ENCODE measurements around the gene EPG5.

DNA sequence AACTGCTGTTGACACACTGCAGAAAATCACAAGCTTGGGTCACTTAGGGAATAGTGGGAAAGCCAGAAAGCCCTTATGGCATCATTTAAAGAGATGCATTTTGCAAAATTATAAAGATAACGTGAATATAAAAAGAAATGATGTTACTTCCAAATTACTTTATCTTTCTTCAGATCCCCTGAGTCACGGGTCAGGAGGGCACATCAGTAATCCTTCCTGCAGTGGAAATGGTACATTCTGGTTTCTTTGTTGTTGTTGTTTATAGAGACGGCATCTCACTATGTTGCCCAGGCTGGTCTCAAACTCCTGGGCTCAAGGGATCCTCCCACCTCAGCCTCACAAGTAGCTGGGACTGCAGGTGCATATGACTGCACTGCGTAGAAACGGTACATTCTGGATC, 9.8 kb upstream of the EPG5 start:
- TF ChIP-seq, protein P1, sequence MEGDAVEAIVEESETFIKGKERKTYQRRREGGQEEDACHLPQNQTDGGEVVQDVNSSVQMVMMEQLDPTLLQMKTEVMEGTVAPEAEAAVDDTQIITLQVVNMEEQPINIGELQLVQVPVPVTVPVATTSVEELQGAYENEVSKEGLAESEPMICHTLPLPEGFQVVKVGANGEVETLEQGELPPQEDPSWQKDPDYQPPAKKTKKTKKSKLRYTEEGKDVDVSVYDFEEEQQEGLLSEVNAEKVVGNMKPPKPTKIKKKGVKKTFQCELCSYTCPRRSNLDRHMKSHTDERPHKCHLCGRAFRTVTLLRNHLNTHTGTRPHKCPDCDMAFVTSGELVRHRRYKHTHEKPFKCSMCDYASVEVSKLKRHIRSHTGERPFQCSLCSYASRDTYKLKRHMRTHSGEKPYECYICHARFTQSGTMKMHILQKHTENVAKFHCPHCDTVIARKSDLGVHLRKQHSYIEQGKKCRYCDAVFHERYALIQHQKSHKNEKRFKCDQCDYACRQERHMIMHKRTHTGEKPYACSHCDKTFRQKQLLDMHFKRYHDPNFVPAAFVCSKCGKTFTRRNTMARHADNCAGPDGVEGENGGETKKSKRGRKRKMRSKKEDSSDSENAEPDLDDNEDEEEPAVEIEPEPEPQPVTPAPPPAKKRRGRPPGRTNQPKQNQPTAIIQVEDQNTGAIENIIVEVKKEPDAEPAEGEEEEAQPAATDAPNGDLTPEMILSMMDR (IDR thresholded peaks at IDR 0.05 in 4 of 5, conservative IDR thresholded peaks at IDR 0.05 in 1 of 5), result no peak
- TF ChIP-seq POLR2A (IDR thresholded peaks at IDR 0.05), result no peak
